Fibroblast of skin of scalp (primary cell): ENCODE data around the gene MAGI1.

Source experiments
- DNase-seq: peaks from one replicate; pipeline ENCODE4 v3.0.0-alpha.2; 2013

The MAGI1 gene

GRCh38 chr3:65787340-65787739 lies 251.4 kb downstream of the MAGI1 start:
- DNase-seq = no peak

- DNase-seq = no peak
Measured at GRCh38 chr3:65786890-65787289, 251.8 kb downstream of the MAGI1 start.

- DNase-seq = peak; percentile 67
Measured at GRCh38 chr3:65785065-65785645, 253.6 kb downstream of the MAGI1 start.

- no peak for DNase-seq
Measured at GRCh38 chr3:65783117-65783516, 255.6 kb downstream of the MAGI1 start.

- no peak for DNase-seq
Measured at GRCh38 chr3:65781594-65781993, 257.1 kb downstream of the MAGI1 start.

- DNase-seq = no peak
Measured at GRCh38 chr3:65779390-65779789, 259.3 kb downstream of the MAGI1 start.

- peak; percentile 55 for DNase-seq
Measured at GRCh38 chr3:65778968-65779367, 259.8 kb downstream of the MAGI1 start.

GRCh38 chr3:65777050-65777449 lies 261.7 kb downstream of the MAGI1 start:
- DNase-seq = no peak

GRCh38 chr3:65776494-65776893 lies 262.2 kb downstream of the MAGI1 start:
- peak; percentile 97 for DNase-seq

GRCh38 chr3:65776081-65776480 lies 262.6 kb downstream of the MAGI1 start:
- DNase-seq = peak; percentile 63

- no peak for DNase-seq
Measured at GRCh38 chr3:65772758-65773157, 266.0 kb downstream of the MAGI1 start.

- DNase-seq = no peak
Measured at GRCh38 chr3:65767551-65767950, 271.2 kb downstream of the MAGI1 start.

GRCh38 chr3:65762235-65762580 lies 276.5 kb downstream of the MAGI1 start:
- no peak for DNase-seq

GRCh38 chr3:65761446-65762234 lies 277.1 kb downstream of the MAGI1 start:
- no peak for DNase-seq

GRCh38 chr3:65758876-65759598 lies 279.7 kb downstream of the MAGI1 start:
- peak; percentile 73 for DNase-seq

- no peak for DNase-seq
Measured at GRCh38 chr3:65758438-65758837, 280.3 kb downstream of the MAGI1 start.

- DNase-seq = no peak
Measured at GRCh38 chr3:65752636-65753035, 286.1 kb downstream of the MAGI1 start.

GRCh38 chr3:65751123-65751700 lies 287.5 kb downstream of the MAGI1 start:
- peak; percentile 48 for DNase-seq

GRCh38 chr3:65749066-65749465 lies 289.7 kb downstream of the MAGI1 start:
- no peak for DNase-seq

- no peak for DNase-seq
Measured at GRCh38 chr3:65748326-65748725, 290.4 kb downstream of the MAGI1 start.

- DNase-seq = no peak
Measured at GRCh38 chr3:65746848-65747247, 291.9 kb downstream of the MAGI1 start.

- no peak for DNase-seq
Measured at GRCh38 chr3:65745306-65745705, 293.4 kb downstream of the MAGI1 start.

- DNase-seq = peak; percentile 38
Measured at GRCh38 chr3:65742914-65743313, 295.8 kb downstream of the MAGI1 start.
